ENCODE results near the gene HMOX1.

DNA sequence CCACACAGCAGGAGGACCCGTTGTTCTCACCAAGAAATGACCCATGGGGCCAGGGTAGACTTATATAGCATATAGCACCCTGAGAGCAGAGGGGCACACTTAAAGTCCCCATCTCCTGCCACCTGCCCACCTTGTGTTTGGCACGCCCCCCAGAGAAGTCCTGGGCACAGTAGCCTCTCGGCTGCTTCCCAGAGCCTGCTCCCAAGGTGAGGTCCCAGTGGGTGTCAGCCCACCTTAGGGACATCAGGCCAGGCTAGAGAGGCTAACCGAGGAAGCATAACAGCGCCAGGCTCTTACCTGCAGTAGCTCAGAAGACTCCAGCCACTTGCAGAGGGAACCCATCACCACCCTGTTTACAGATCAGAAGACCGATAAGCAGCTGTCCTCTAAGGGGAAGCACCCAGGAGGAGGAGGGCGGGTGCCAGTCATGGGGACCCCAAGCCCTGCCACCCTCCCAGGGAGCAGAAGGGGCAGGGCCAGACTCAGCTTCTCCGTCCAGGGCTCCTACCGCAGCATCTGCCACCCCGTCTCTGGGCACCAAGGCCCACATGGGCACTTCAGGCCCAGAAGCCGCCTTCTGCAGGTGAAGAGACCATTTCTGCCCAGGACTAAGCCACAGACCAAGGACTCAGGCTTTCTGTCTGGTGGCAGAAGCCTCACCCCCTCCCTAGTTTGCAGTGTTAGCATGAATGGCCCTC, 34.9 kb upstream of the HMOX1 start:
- no peak for TF ChIP-seq EZH2 (IDR thresholded peaks at IDR 0.05)
- no peak for TF ChIP-seq ELF1 (IDR thresholded peaks at IDR 0.05; ENCODE audit: borderline replicate concordance, low read depth)
- TF ChIP-seq, protein P1, sequence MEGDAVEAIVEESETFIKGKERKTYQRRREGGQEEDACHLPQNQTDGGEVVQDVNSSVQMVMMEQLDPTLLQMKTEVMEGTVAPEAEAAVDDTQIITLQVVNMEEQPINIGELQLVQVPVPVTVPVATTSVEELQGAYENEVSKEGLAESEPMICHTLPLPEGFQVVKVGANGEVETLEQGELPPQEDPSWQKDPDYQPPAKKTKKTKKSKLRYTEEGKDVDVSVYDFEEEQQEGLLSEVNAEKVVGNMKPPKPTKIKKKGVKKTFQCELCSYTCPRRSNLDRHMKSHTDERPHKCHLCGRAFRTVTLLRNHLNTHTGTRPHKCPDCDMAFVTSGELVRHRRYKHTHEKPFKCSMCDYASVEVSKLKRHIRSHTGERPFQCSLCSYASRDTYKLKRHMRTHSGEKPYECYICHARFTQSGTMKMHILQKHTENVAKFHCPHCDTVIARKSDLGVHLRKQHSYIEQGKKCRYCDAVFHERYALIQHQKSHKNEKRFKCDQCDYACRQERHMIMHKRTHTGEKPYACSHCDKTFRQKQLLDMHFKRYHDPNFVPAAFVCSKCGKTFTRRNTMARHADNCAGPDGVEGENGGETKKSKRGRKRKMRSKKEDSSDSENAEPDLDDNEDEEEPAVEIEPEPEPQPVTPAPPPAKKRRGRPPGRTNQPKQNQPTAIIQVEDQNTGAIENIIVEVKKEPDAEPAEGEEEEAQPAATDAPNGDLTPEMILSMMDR (IDR thresholded peaks at IDR 0.05 in 2 of 3, conservative IDR thresholded peaks at IDR 0.05 in 1 of 3; ENCODE audit: borderline replicate concordance in 1 of 3, insufficient read depth in 1 of 3, low read depth in 2 of 3, low read length in 2 of 3) = no peak
- no peak for TF ChIP-seq POLR2A (IDR thresholded peaks at IDR 0.05; ENCODE audit: borderline replicate concordance, extremely low read depth, insufficient read depth, insufficient read length)
- no peak for TF ChIP-seq ZBTB33 (IDR thresholded peaks at IDR 0.05; ENCODE audit: extremely low read depth, insufficient replicate concordance, low read length)

Data from HCT116 (cell line).